Mucosa of stomach (tissue), 1 donor: ENCODE results near the gene DEAF1.

Experiments used
- H3K27me3 ChIP-seq: one replicate; pipeline ENCODE4 v1.7.0; 2013; ENCODE audit warnings: mild to moderate bottlenecking, low read length; ENCODE audit not compliant: control insufficient read depth, insufficient read depth
- H3K36me3 ChIP-seq: one replicate; pipeline ENCODE4 v1.7.0; 2013; ENCODE audit warnings: low read length; ENCODE audit not compliant: control insufficient read depth, insufficient read depth
- H3K4me1 ChIP-seq: one replicate; pipeline ENCODE4 v1.7.0; 2013; ENCODE audit warnings: mild to moderate bottlenecking, low read length; ENCODE audit not compliant: control insufficient read depth, insufficient read depth
- H3K4me3 ChIP-seq: one replicate; pipeline ENCODE4 v1.7.0; 2013; ENCODE audit warnings: low read length
- H3K9ac ChIP-seq: one replicate; pipeline ENCODE4 v1.7.0; 2013; ENCODE audit warnings: mild to moderate bottlenecking, low read length, moderate library complexity
- H3K9me3 ChIP-seq: one replicate; pipeline ENCODE4 v1.7.0; 2013; ENCODE audit warnings: mild to moderate bottlenecking, low read length, moderate library complexity; ENCODE audit not compliant: control insufficient read depth
- donor health status: Pancreatic carcinoma.

Gene DEAF1

GRCh38 chr11:726278-727220 lies 31.5 kb upstream of the DEAF1 start:
- H3K36me3 ChIP-seq, result peaks cover 7% of the 10 kb centered on the region
- peaks cover 25% of the 10 kb centered on the region for H3K27me3 ChIP-seq
- H3K9ac ChIP-seq, result no peak overlapping the region
- H3K9me3 ChIP-seq, result no peaks in the 10 kb centered on the region
- no peak overlapping the region for H3K4me3 ChIP-seq
- H3K4me1 ChIP-seq, result peaks cover 46% of the 10 kb centered on the region

- no peaks in the 10 kb centered on the region for H3K9me3 ChIP-seq
- peaks cover 30% of the 10 kb centered on the region for H3K27me3 ChIP-seq
- no peak overlapping the region for H3K4me3 ChIP-seq
- peaks cover 7% of the 10 kb centered on the region for H3K36me3 ChIP-seq
- H3K9ac ChIP-seq, result no peak overlapping the region
- peaks cover 48% of the 10 kb centered on the region for H3K4me1 ChIP-seq
These were observed 30.7 kb upstream of the DEAF1 start for GRCh38 chr11:725624-726202.

- Histone ChIP-seq H3K4me1 (peaks cover 55% of the 10 kb centered on the region), H3K36me3 (peaks cover 7% of the 10 kb centered on the region), H3K27me3 (peaks cover 30% of the 10 kb centered on the region), H3K9me3 (no peaks in the 10 kb centered on the region), H3K4me3 (no peak overlapping the region), H3K9ac (no peak overlapping the region)
These were observed 29.9 kb upstream of the DEAF1 start for GRCh38 chr11:724778-725386.

GRCh38 chr11:724049-724777 lies 29.2 kb upstream of the DEAF1 start:
- Histone ChIP-seq H3K27me3 (peaks cover 23% of the 10 kb centered on the region), H3K36me3 (peaks cover 7% of the 10 kb centered on the region), H3K9ac (no peak overlapping the region), H3K4me1 (peaks cover 55% of the 10 kb centered on the region), H3K9me3 (no peaks in the 10 kb centered on the region), H3K4me3 (no peak overlapping the region)

- Histone ChIP-seq H3K9ac (no peak overlapping the region), H3K36me3 (peaks cover 7% of the 10 kb centered on the region), H3K27me3 (peaks cover 20% of the 10 kb centered on the region), H3K4me3 (no peak overlapping the region), H3K9me3 (no peaks in the 10 kb centered on the region), H3K4me1 (peaks cover 47% of the 10 kb centered on the region)
These were observed 28.3 kb upstream of the DEAF1 start for GRCh38 chr11:723120-723883.

GRCh38 chr11:722346-722811 lies 27.4 kb upstream of the DEAF1 start:
- Histone ChIP-seq H3K27me3 (peaks cover 20% of the 10 kb centered on the region), H3K36me3 (peaks cover 7% of the 10 kb centered on the region), H3K4me1 (peaks cover 37% of the 10 kb centered on the region)

GRCh38 chr11:721741-722345 lies 26.8 kb upstream of the DEAF1 start:
- no peak overlapping the region for H3K9ac ChIP-seq
- H3K36me3 ChIP-seq, result peaks cover 7% of the 10 kb centered on the region

More at GRCh38 chr11:722346-722811, 27.4 kb upstream of the DEAF1 start:
- Histone ChIP-seq H3K9ac (no peak overlapping the region), H3K4me3 (no peak overlapping the region), H3K9me3 (no peaks in the 10 kb centered on the region)

GRCh38 chr11:721247-721740 lies 26.3 kb upstream of the DEAF1 start:
- Histone ChIP-seq H3K4me3 (no peak overlapping the region), H3K27me3 (peaks cover 20% of the 10 kb centered on the region)

More at GRCh38 chr11:721741-722345, 26.8 kb upstream of the DEAF1 start:
- H3K27me3 ChIP-seq, result peaks cover 20% of the 10 kb centered on the region
- H3K4me1 ChIP-seq, result peaks cover 32% of the 10 kb centered on the region
- no peak overlapping the region for H3K4me3 ChIP-seq
- H3K9me3 ChIP-seq, result no peaks in the 10 kb centered on the region

GRCh38 chr11:720642-721246 lies 25.7 kb upstream of the DEAF1 start:
- Histone ChIP-seq H3K9me3 (no peaks in the 10 kb centered on the region), H3K27me3 (peaks cover 18% of the 10 kb centered on the region), H3K36me3 (peaks cover 7% of the 10 kb centered on the region), H3K9ac (no peak overlapping the region), H3K4me3 (no peak overlapping the region), H3K4me1 (peaks cover 26% of the 10 kb centered on the region)

More at GRCh38 chr11:721247-721740, 26.3 kb upstream of the DEAF1 start:
- Histone ChIP-seq H3K9ac (no peak overlapping the region), H3K9me3 (no peaks in the 10 kb centered on the region), H3K36me3 (peaks cover 7% of the 10 kb centered on the region), H3K4me1 (peaks cover 27% of the 10 kb centered on the region)

GRCh38 chr11:720017-720641 lies 25.1 kb upstream of the DEAF1 start:
- peaks cover 7% of the 10 kb centered on the region for H3K36me3 ChIP-seq
- no peak overlapping the region for H3K4me3 ChIP-seq
- H3K9ac ChIP-seq, result no peak overlapping the region
- H3K9me3 ChIP-seq, result no peaks in the 10 kb centered on the region
- H3K4me1 ChIP-seq, result peaks cover 20% of the 10 kb centered on the region
- peaks cover 12% of the 10 kb centered on the region for H3K27me3 ChIP-seq
